22Rv1 (cell line): ENCODE data around the gene GBGT1.

Experiments
- CTCF ChIP-seq: fragments of 450-650 bp; IDR thresholded peaks from 2 replicates; pipeline ENCODE4 v1.5.1; 2017; ENCODE audit warnings: mild to moderate bottlenecking
- ZFX ChIP-seq: fragments of 450-650 bp; IDR thresholded peaks from 2 replicates; pipeline ENCODE4 v1.6.1; 2017; ENCODE audit warnings: antibody characterized with exemption, borderline replicate concordance

- no peak for TF ChIP-seq CTCF
- TF ChIP-seq ZFX = no peak
These were observed 55.5 kb downstream of the GBGT1 start for GRCh38 chr9:133107961-133108793.
